Cerebellar nuclear complex (tissue), 1 donor: ENCODE data around the gene PALLD.
A peak's percentile ranks its signal among the peaks of the same experiment; 100 is the strongest.
"Not testable (repeated sequence)": the region's sequence is repeated elsewhere in the genome, so short reads cannot be mapped to it uniquely, and the experiment has no call there.

Experiments
- DNase-seq, 2 experiments: peaks; one replicate each; lab custom pipeline; 2025; lab: John Stamatoyannopoulos, UW

The PALLD gene

GRCh38 chr4:168908093-168908492 is 411.2 kb downstream of the PALLD start:
- DNase-seq = no peak

GRCh38 chr4:168908851-168909273 is 412.0 kb downstream of the PALLD start:
- no peak for DNase-seq

GRCh38 chr4:168914095-168914494 is 417.2 kb downstream of the PALLD start:
- DNase-seq = no peak

GRCh38 chr4:168917138-168917779 is 420.4 kb downstream of the PALLD start:
- no peak for DNase-seq

GRCh38 chr4:168919706-168920324 is 423.0 kb downstream of the PALLD start:
- no peak for DNase-seq

GRCh38 chr4:168920441-168921065 is 423.7 kb downstream of the PALLD start:
- DNase-seq = no peak

GRCh38 chr4:168923526-168924194 is 426.8 kb downstream of the PALLD start:
- DNase-seq = peak in 1 of 2 experiments; percentile 25

GRCh38 chr4:168924667-168925066 is 427.8 kb downstream of the PALLD start:
- DNase-seq = no peak

GRCh38 chr4:168925789-168926490 is 429.1 kb downstream of the PALLD start:
- no peak for DNase-seq

GRCh38 chr4:168928346-168928745 is 431.5 kb downstream of the PALLD start:
- DNase-seq = no peak

GRCh38 chr4:168928875-168929274 is 432.0 kb downstream of the PALLD start:
- no peak for DNase-seq

GRCh38 chr4:168930413-168931196 is 433.8 kb downstream of the PALLD start:
- no peak for DNase-seq

- DNase-seq = no peak
Observed at GRCh38 chr4:168931215-168931650, 434.4 kb downstream of the PALLD start.

- no peak for DNase-seq
Observed at GRCh38 chr4:168932138-168932537, 435.3 kb downstream of the PALLD start.

- DNase-seq = no peak
Observed at GRCh38 chr4:168933423-168933822, 436.6 kb downstream of the PALLD start.

GRCh38 chr4:168937473-168937872 is 440.6 kb downstream of the PALLD start:
- DNase-seq = not testable (repeated sequence)

GRCh38 chr4:168942985-168943384 is 446.1 kb downstream of the PALLD start:
- no peak for DNase-seq

GRCh38 chr4:168945291-168945690 is 448.4 kb downstream of the PALLD start:
- DNase-seq = no peak

GRCh38 chr4:168952821-168953246 is 456.0 kb downstream of the PALLD start:
- DNase-seq = not testable (repeated sequence)

- DNase-seq = no peak
Observed at GRCh38 chr4:168955674-168956073, 458.8 kb downstream of the PALLD start.

- DNase-seq = no peak
Observed at GRCh38 chr4:168960716-168961115, 463.9 kb downstream of the PALLD start.
